ENCODE data around the gene PCBP4.
"Not testable (repeated sequence)": the region's sequence is repeated elsewhere in the genome, so short reads cannot be mapped to it uniquely, and the experiment has no call there.

Gene PCBP4

GRCh38 chr3:51937611-51938450, 29.4 kb downstream of the PCBP4 start:
- DNase-seq = no peak

- no peak for DNase-seq
These were observed 30.2 kb downstream of the PCBP4 start for GRCh38 chr3:51937014-51937413.

DNA sequence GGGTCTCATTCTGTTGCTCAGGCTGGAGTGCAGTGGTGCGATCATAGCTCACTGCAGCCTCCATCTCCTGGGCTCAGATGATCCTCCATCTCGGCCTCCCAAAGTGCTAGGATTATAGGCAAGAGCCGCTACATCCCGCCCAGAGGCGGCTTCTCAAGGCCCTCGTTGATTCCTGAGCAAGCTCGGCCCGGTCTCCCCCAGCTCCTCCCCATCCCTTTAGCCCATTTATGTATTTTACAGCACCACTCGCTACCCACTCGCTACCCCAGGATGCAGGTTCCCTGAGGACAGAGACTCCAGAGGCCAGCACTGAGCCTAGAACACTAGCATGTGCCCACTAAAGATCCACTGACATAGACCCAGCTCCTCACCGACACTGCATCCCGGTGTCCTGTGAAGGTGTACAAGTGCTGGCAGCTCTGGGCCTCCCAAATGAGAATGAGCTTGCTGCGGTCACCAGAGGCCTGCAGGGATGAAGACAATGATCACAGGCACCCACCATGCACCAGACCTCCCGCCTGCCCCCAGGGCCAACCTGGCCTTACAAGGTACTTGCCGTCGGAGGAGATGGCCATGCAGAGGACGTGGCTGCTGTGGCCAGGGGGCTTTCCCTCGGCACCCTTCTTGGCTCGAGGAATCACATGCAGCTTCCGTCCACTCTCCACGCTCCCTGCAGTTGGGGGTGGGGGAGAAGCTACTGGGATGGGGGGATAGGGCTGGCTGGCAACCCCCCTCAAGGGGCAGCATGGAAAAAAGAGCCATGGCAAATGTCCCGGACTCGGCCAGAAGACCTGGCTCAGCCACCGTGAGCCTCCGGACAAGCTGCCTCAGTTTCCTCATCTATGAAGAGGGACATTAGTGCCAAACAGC, 31.1 kb downstream of the PCBP4 start:
- DNase-seq = no peak

DNA sequence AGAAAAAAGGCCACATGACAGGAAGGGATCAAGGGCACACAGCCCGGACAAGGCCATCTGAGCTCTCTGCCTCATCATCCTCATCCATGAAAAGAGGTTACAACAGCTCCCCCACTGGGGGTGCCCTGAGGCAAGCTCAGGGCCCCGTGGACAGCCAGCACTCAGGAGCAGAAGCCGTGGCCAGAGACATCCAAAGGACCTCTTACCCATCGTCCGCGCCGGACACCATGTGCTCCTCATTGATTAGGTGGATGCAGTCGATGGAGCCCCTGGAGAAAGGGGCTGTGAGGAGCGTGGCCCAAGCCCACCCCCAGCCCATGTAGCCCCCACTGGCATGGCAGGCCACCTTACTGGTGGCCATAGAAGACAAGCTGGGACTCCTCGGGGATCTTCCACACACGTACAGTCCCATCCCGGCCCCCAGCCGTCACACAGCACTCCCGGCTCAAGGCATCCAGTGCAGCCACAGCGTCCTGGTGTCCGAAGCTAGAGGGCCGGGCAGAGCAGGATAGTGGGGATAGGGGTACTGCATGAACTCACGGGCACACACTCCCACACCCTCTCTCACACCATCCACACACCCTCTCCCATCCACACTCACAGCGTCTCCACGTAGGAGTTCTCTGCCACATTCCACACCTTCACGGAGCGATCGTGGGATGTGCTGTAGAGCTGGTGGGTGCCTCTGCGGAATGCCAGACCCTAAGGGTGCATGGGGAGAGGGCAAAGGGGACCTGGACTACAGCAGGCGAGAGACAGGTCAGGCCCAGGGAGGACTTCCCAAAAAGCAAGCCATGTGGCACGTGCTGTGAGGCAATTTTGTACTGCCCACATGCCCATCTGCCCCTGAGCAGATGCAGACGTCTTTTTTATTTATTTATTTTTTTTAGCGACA, 32.0 kb downstream of the PCBP4 start:
- no peak for DNase-seq

DNA sequence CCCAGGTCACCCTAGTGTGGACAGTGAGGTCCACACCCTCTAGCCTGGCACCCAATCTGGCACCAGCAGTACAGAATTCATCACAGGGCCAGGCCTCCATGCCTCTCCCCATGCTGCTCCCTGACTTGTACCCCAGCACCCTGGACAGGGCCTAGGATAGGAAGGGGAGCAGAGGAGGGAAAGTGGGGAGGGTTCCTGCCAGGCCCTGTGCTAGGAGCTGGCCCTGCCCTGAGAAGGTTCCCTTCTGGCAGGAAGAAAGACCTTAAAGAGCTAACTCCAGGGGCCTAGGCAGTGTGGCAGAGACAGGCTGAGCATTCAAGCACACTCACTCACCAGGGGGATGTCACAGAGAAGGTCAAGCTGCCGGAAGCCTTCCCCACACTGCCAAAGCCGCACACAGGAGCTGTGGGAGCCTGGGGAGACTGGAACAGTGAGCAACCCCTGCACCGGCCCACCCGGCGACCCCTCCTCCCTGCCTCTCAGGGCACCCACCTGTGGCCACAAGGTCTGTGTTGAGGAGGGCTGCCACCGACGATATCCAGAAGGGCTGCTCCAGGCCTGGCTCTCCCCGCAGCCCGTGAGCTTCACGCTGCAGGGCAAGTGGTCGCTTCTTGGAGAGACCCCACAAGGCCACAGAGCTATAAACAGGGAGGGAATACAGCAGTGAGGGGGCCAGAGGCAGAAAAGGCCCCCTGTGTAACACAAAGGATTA, 33.0 kb downstream of the PCBP4 start:
- no peak for DNase-seq

DNA sequence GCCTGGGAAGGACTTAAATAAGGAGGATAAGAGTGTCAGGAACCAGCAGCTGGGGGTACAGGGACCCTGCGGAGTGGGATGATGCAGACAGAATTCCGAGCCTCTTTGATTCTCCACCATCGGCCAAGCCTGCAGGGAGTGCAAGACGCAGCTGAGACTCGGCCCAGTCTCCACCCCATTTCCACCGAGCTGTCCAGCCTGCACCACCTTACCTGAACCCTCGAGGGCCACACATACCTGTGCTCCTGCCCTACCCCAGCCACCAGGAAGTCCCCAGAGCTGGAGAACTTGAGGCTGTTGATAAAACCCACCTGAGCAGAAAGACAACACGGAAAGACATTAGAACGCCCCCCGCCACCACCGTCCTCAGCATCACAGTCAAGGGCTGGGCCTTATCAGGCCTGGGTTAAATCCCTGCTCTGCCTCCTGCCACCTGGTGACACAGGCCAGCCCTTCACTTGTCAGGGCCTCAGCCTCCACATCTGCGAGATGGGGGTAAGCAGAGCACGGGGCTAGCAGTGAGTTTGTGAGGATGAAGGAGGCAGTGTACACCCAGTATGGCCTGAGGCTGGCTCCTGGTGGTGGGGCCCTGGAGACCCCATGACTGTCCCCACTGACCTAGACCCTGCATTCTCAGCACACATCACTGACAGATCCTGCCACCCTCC, 33.6 kb downstream of the PCBP4 start:
- no peak for DNase-seq

DNA sequence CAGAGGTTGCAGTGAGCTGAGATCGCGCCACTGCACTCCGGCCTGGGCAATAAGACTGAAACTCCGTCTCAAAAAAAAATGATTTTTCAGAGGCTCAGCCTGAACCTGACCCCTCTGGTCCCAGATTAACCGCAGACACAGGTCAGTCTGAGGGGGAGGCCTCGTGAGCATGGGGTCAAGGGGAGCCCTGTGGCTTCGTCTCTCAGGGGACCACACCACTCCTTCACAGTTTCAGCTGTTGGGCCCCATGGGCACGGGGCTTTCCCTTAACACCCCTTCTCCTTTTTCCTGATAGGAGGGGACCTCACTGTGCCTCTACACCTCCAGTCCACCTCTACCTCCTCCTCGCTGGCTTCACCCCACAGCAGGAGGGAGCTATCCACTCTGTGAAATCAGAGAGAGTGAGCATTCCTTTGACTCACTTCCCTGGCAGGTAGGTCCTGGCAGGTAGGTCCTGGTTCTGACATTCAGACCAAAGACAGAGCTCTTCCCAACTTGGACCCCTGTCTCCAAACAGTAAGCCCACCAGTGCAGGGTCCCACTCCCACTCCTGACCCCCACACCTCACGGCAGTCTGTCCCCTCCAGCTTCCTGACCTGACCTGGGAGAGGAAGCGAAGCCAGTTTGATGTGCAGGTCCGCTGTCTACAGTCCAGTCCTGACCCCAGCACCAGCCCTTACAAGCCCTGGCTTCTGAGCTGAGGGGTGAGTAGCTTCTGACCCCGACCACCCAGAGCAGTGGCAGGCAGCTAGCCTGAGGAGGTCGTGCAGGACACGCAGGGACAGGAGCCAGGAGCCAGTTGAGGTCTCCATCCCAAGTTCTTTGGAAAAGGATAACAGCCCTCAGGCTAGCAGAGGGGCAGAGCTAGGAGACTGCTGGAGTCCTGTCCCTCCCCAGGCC, 34.5 kb downstream of the PCBP4 start:
- no peak for DNase-seq

DNA sequence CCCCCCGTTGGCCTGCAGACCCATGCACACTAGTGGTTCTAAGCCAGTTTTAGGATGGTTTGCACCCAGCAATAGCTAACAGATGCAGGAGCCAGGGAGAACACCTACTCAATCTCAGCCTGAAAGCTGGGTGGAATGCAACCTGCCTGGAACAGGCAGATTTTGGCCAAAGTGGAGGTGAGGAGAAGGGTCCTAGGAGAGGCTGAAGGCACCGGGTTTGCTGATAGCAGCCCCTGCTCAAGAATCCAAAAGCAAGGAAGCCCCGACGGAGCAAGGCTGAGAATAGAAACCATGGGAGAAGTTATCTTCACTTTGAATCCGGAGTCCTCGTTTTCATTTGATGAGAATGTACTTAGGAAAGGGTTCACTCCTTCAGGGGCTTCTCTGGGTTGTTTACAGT, 35.5 kb downstream of the PCBP4 start:
- DNase-seq = no peak

DNA sequence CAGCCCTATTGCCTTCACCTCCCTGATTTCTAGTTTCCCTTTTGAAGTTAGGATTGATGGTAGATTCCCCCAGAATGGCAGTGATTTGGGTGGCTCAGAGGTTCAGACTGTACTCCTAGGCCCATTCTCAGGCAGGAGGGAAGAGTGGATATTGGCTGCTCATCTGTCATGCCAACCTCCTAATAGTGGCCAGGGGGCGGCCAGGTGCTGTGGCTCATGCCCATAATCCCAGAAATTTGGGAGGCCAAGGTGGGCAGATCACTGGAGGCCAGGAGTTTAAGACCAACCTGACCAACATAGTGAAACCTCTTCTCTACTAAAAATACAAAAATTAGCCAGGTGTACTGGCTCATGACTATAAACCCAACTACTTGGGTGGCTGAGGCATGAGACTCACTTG, 36.8 kb downstream of the PCBP4 start:
- no peak for DNase-seq

DNA sequence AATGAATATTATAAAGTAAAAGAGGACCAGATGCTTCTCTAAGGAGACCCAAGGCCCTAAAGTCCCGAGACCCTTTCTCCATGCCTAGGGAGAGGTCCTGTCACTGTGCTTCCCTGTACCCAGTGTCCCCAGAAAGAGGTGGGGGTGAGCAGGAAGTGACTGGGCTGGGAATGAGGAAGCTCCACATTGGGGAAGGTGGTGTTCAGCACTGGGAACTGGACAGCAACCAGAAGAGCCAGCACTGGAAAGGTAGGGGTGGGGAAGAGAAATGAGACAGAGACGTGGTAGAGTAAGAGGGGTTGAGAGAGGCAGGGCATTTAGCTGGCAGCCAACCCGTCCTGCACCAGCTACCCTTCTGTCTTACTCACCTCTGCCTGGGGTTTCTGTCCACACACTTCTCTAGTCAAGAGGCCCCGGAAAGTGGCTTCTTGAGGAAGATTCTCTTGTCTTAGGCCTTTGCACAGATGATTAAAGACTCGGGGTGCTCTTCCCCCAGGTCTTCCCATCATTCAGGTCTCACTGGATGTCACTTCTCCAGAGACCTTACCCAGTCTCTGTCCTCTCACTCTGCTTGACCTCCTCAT, 37.7 kb downstream of the PCBP4 start:
- DNase-seq = no peak

DNA sequence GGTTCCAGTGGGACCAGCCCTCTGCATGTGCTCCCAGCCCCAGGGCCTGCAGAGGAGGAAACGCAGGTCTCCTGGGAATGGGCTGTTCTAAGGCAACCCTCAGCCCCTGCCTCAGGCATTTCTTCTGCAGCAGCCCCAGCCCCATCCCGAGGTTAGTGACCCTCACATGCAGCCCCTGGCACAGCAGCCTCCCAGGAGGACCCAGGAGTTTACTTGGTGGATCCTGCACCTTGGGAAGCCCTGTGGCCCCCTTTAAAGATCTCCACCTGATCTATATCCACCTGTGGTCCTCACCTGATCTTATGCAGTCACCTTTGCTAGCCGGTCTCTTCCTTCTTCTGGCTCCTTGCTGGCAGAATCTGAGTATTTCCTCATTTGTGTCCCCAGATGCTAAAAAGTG, 38.3 kb downstream of the PCBP4 start:
- not testable (repeated sequence) for DNase-seq

DNA sequence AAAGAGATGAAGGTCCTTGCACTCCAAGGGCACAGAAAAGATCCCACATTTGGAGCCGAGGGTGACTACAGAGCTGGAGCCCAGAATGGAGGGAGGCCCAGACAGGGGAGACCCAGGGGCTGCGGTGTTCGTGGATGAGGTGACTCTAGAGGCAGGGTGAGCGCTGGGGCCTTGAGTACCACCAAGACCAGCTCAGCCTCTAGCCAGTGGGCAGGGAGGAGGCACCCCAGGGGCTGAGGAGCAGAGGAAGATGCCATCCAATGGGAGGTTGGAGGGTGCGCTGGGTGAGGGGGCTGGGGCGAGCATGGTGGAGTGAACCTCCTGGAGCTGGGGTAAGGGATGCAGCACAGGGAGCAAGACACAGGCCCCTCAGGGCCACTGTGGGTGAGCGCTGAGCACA, 38.8 kb downstream of the PCBP4 start:
- no peak for DNase-seq

GRCh38 chr3:51927061-51927977, 39.9 kb downstream of the PCBP4 start:
- DNase-seq = no peak

DNA sequence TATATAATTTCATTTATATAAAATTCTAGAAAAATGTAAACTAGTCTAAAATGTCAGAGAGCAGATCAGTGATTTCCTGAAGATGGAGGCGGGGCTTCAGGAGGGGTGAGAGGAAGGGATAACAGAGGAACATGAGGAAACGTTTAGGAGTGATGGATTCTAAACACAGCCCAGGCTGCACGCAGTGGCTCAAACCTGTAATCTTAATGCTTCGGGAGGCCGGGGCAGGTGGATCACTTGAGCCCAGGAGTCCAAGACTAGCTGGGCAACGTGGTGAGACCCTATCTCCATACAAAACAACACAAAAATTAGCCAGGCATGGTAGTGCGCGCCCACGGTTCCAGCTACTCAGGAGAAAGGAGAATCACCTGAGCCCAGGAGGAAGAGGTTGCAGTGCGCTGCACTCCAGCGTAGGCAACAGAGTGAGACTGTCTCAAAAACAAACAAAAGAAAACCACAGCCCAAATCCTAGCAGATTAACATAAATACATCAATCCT, 46.1 kb downstream of the PCBP4 start:
- no peak for DNase-seq

- DNase-seq = no peak
These were observed 50.8 kb downstream of the PCBP4 start for GRCh38 chr3:51916418-51916817.

GRCh38 chr3:51908026-51908425, 59.2 kb downstream of the PCBP4 start:
- no peak for DNase-seq

Measured in stimulated activated CD4-positive, alpha-beta T cell treated with anti-CD3 and anti-CD28 coated beads, Interleukin-2, amount 100 ng/mL, for 48 hours (primary cell).